Measurements from ENCODE around the gene RRAGB.
A peak's percentile ranks its signal among the peaks of the same experiment; 100 is the strongest.
"Not testable (repeated sequence)": the region's sequence is repeated elsewhere in the genome, so short reads cannot be mapped to it uniquely, and the experiment has no call there.

Gene RRAGB

GRCh38 chrX:55717521-55718497 is at the start of gene RRAGB:
Gene RRAGB (plus strand): TSS chrX:55717749. CDS start chrX:55718328, 579 bp downstream.
- DNase-seq (ENCODE audit: low read depth in 2 of 2): peak; percentile 73 to 80

- no peak for DNase-seq (ENCODE audit: low read depth in 2 of 2)
These were observed 49.5 kb upstream of the RRAGB start for GRCh38 chrX:55668084-55668483.

- DNase-seq (ENCODE audit: low read depth in 2 of 2): not testable (repeated sequence)
These were observed 29.0 kb upstream of the RRAGB start for GRCh38 chrX:55688579-55688978.

GRCh38 chrX:55695227-55696018 is 22.1 kb upstream of the RRAGB start:
- no peak for DNase-seq (ENCODE audit: low read depth in 2 of 2)

- no peak for DNase-seq (ENCODE audit: low read depth in 2 of 2)
These were observed 20.2 kb upstream of the RRAGB start for GRCh38 chrX:55697381-55697780.

- DNase-seq (ENCODE audit: low read depth in 2 of 2): no peak
These were observed 14.9 kb upstream of the RRAGB start for GRCh38 chrX:55702671-55703070.

GRCh38 chrX:55703436-55703835 is 14.1 kb upstream of the RRAGB start:
- DNase-seq (ENCODE audit: low read depth in 2 of 2): not testable (repeated sequence)

GRCh38 chrX:55705066-55705465 is 12.5 kb upstream of the RRAGB start:
- DNase-seq (ENCODE audit: low read depth in 2 of 2): not testable (repeated sequence)

GRCh38 chrX:55709735-55710134 is 7.8 kb upstream of the RRAGB start:
- DNase-seq (ENCODE audit: low read depth in 2 of 2): no peak

- DNase-seq (ENCODE audit: low read depth in 2 of 2): no peak
These were observed 6.8 kb upstream of the RRAGB start for GRCh38 chrX:55710701-55711100.

- no peak for DNase-seq (ENCODE audit: low read depth in 2 of 2)
These were observed 3.9 kb upstream of the RRAGB start for GRCh38 chrX:55713631-55714030.

- no peak for DNase-seq (ENCODE audit: low read depth in 2 of 2)
These were observed 3.4 kb upstream of the RRAGB start for GRCh38 chrX:55714161-55714560.

- DNase-seq (ENCODE audit: low read depth in 2 of 2): no peak
These were observed 1.7 kb upstream of the RRAGB start for GRCh38 chrX:55715847-55716246.

- no peak for DNase-seq (ENCODE audit: low read depth in 2 of 2)
These were observed 612 bp upstream of the RRAGB start for GRCh38 chrX:55716937-55717336.

- no peak for DNase-seq (ENCODE audit: low read depth in 2 of 2)
These were observed 14.3 kb downstream of the RRAGB start for GRCh38 chrX:55731826-55732225.

- no peak for DNase-seq (ENCODE audit: low read depth in 2 of 2)
These were observed 21.4 kb downstream of the RRAGB start for GRCh38 chrX:55738969-55739368.

GRCh38 chrX:55742649-55743048 is 25.1 kb downstream of the RRAGB start:
- DNase-seq (ENCODE audit: low read depth in 2 of 2): no peak

- DNase-seq (ENCODE audit: low read depth in 2 of 2): not testable (repeated sequence)
These were observed 30.9 kb downstream of the RRAGB start for GRCh38 chrX:55748463-55748862.

- no peak for DNase-seq (ENCODE audit: low read depth in 2 of 2)
These were observed 32.7 kb downstream of the RRAGB start for GRCh38 chrX:55750256-55750655.

- DNase-seq (ENCODE audit: low read depth in 2 of 2): no peak
These were observed 37.3 kb downstream of the RRAGB start for GRCh38 chrX:55754861-55755294.

- DNase-seq (ENCODE audit: low read depth in 2 of 2): no peak
These were observed 40.5 kb downstream of the RRAGB start for GRCh38 chrX:55758033-55758432.

GRCh38 chrX:55759478-55759877 is 41.9 kb downstream of the RRAGB start:
- no peak for DNase-seq (ENCODE audit: low read depth in 2 of 2)

GRCh38 chrX:55767100-55767499 is 49.6 kb downstream of the RRAGB start:
- no peak for DNase-seq (ENCODE audit: low read depth in 2 of 2)

All from stimulated activated CD8-positive, alpha-beta memory T cell treated with anti-CD3 and anti-CD28 coated beads, Interleukin-2, amount 100 ng/mL, for 48 hours (primary cell).